Loucy (cell line): Measurements from ENCODE around the gene PDE10A.

Experiments used
- EZH2phosphoT487 ChIP-seq: fragments of 200-600 bp; IDR thresholded peaks from 2 replicates; pipeline ENCODE4 v1.6.1; 2018; ENCODE audit warnings: antibody characterized with exemption, mild to moderate bottlenecking, moderate library complexity, borderline replicate concordance
- TF ChIP-seq, protein P1 (sequence below): fragments of 200-600 bp; sonication (generic); conservative IDR thresholded peaks from 2 replicates; pipeline ENCODE4 v1.5.1; 2014; ENCODE audit warnings: mild to moderate bottlenecking, antibody characterized with exemption, low read length

DNA sequence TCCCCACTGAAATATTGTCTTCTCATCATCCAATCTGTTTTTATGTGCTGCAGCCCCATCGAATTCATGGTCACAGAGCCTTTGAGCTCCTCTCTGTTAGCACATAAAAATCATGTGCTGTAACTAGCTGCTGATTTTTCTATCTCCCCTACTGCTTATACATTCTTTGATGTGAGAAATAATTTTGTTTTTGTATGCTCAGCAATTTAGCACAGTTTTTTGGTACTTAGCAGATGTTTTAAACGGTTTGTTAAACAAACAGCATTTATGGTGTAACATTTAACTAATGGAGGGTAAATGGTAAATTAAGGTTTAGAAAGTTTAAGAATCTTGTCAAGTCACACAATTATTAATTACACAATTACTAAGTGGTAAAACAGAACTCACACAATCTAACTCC, 221.9 kb downstream of the PDE10A start:
- TF ChIP-seq, protein P1, sequence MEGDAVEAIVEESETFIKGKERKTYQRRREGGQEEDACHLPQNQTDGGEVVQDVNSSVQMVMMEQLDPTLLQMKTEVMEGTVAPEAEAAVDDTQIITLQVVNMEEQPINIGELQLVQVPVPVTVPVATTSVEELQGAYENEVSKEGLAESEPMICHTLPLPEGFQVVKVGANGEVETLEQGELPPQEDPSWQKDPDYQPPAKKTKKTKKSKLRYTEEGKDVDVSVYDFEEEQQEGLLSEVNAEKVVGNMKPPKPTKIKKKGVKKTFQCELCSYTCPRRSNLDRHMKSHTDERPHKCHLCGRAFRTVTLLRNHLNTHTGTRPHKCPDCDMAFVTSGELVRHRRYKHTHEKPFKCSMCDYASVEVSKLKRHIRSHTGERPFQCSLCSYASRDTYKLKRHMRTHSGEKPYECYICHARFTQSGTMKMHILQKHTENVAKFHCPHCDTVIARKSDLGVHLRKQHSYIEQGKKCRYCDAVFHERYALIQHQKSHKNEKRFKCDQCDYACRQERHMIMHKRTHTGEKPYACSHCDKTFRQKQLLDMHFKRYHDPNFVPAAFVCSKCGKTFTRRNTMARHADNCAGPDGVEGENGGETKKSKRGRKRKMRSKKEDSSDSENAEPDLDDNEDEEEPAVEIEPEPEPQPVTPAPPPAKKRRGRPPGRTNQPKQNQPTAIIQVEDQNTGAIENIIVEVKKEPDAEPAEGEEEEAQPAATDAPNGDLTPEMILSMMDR, result no peak
- TF ChIP-seq EZH2phosphoT487, result no peak
